ENCODE measurements around the gene VSIG10L. TPM values are rescaled to one million over a fixed set of nuclear protein-coding genes. Genes with fewer than 3 reads are reported as not detected.

VSIG10L gene
- total RNA-seq, 1 experiment from 2014 or later = 3.0 TPM

DNA sequence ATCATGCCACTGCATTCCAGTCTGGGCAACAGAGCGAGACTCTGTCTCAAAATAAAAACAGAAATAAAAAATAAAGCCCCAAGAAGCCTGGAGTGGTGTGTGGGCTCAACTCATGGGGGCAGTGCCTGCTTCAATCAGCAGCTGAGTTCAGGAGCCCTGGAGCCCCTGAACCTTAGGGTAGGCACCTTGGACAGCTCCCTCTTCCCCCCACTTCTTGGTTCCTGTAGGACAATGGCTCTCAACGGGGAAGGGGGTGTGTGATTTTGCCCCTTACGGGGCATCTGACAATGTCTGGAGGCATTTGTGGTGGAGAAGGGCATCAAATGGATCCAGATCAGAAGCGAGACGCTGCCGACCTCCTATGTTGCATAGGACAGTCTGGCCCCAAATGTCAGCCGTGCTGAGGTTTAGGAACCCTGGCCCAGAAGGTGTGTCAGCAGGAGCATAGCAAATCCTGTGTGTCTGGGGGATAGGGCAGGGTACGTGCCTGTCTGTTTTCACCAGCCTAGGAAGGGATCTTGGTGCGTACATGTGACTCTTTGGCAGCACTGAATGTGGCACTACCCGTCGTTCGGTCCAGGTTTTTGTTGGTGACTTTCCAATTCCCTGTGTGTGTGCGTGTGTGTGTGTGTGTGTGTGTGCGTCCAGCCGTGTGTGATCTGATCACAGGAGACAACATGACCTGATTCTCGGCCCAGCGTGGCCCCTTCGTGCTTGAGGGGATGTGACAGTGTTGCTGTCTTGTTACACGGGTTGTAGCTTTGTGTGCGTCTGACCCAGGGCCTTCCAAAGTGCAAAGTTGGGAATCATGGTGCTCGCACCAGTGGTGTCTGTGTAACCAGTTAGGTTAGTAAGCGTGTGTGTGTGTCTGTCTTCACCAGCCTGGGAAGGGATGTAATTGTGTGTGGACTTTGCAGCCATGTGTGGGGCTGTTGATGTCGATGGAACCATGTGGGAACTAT, 23.0 kb downstream of the VSIG10L start:
- no peak overlapping the region for H3K27ac Mint-ChIP-seq (ENCODE audit: unreplicated experiment)
- no TSS peak for BruUV-seq (replicated peaks)
- no peaks in the 10 kb centered on the region for H3K4me1 Mint-ChIP-seq (ENCODE audit: low read depth, unreplicated experiment)

GRCh38 chr19:51317968-51318367, 24.0 kb downstream of the VSIG10L start:
- TF ChIP-seq, protein P1, sequence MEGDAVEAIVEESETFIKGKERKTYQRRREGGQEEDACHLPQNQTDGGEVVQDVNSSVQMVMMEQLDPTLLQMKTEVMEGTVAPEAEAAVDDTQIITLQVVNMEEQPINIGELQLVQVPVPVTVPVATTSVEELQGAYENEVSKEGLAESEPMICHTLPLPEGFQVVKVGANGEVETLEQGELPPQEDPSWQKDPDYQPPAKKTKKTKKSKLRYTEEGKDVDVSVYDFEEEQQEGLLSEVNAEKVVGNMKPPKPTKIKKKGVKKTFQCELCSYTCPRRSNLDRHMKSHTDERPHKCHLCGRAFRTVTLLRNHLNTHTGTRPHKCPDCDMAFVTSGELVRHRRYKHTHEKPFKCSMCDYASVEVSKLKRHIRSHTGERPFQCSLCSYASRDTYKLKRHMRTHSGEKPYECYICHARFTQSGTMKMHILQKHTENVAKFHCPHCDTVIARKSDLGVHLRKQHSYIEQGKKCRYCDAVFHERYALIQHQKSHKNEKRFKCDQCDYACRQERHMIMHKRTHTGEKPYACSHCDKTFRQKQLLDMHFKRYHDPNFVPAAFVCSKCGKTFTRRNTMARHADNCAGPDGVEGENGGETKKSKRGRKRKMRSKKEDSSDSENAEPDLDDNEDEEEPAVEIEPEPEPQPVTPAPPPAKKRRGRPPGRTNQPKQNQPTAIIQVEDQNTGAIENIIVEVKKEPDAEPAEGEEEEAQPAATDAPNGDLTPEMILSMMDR (IDR thresholded peaks at IDR 0.05; ENCODE audit: unreplicated experiment) = no peak
- no TSS peak for BruUV-seq (replicated peaks)
- H3K27me3 Mint-ChIP-seq (ENCODE audit: unreplicated experiment) = peaks cover 73% of the 10 kb centered on the region
- intact Hi-C loops (cut with micrococcal nuclease; ENCODE audit: unreplicated experiment) = no loop called here
- no peaks in the 10 kb centered on the region for H3K4me1 Mint-ChIP-seq (ENCODE audit: low read depth, unreplicated experiment)
- peaks cover 3% of the 10 kb centered on the region for H3K9me3 Mint-ChIP-seq (ENCODE audit: low read depth, unreplicated experiment)
- no peak for DNase-seq
- CTCF ChIA-PET = no interaction called here
- no peak overlapping the region for H3K4me3 Mint-ChIP-seq (ENCODE audit: low read depth, unreplicated experiment)
- no peak overlapping the region for H3K27ac Mint-ChIP-seq (ENCODE audit: unreplicated experiment)
- H3K36me3 Mint-ChIP-seq (ENCODE audit: insufficient read depth, unreplicated experiment) = no peaks in the 10 kb centered on the region

More for the DNA sequence above, 23.0 kb downstream of the VSIG10L start:
- intact Hi-C loops (cut with micrococcal nuclease; ENCODE audit: unreplicated experiment) = no loop called here
- H3K4me3 Mint-ChIP-seq (ENCODE audit: low read depth, unreplicated experiment) = no peak overlapping the region
- CTCF ChIA-PET = no interaction called here
- H3K27me3 Mint-ChIP-seq (ENCODE audit: unreplicated experiment) = peaks cover 73% of the 10 kb centered on the region
- DNase-seq = no peak
- TF ChIP-seq, protein P1 (IDR thresholded peaks at IDR 0.05; ENCODE audit: unreplicated experiment) = no peak
- no peaks in the 10 kb centered on the region for H3K36me3 Mint-ChIP-seq (ENCODE audit: insufficient read depth, unreplicated experiment)
- H3K9me3 Mint-ChIP-seq (ENCODE audit: low read depth, unreplicated experiment) = peaks cover 3% of the 10 kb centered on the region

DNA sequence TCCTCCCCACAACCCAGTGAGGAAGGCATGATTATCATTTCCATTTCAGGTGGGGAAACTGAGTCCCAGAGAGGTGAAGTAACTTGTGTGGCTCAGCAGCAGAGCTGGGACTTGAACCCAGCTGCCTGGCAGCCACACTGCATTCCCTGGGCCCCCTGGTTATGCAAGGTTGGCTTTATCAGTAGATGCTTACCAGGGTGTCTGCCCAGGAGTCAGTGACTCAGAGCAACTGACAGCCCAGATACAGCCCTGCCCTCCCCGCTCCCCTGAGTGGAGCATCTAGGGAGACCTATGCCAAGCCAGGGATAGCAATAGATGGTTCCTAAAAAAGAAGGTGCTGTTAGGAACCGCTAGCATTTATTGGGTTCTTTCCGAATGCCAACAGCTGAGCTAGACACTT, 24.6 kb downstream of the VSIG10L start:
- Mint-ChIP-seq H3K27me3 (ENCODE audit: unreplicated experiment) (peaks cover 73% of the 10 kb centered on the region), H3K4me1 (ENCODE audit: low read depth, unreplicated experiment) (no peaks in the 10 kb centered on the region), H3K4me3 (ENCODE audit: low read depth, unreplicated experiment) (no peak overlapping the region), H3K27ac (ENCODE audit: unreplicated experiment) (no peak overlapping the region), H3K36me3 (ENCODE audit: insufficient read depth, unreplicated experiment) (no peaks in the 10 kb centered on the region), H3K9me3 (ENCODE audit: low read depth, unreplicated experiment) (peaks cover 3% of the 10 kb centered on the region)
- DNase-seq = no peak
- TF ChIP-seq, protein P1 (IDR thresholded peaks at IDR 0.05; ENCODE audit: unreplicated experiment) = no peak
- CTCF ChIA-PET = interaction anchor here (0.5 to 1.0 kb wide), 2 partner anchors 10 to 36 kb away, joined by 3 read pairs; no protein-coding TSS in a partner anchor
- intact Hi-C loops (cut with micrococcal nuclease; ENCODE audit: unreplicated experiment) = no loop called here
- no TSS peak for BruUV-seq (replicated peaks)

GRCh38 chr19:51316688-51317087, 25.3 kb downstream of the VSIG10L start:
- Mint-ChIP-seq H3K9me3 (ENCODE audit: low read depth, unreplicated experiment) (peaks cover 3% of the 10 kb centered on the region), H3K36me3 (ENCODE audit: insufficient read depth, unreplicated experiment) (no peaks in the 10 kb centered on the region), H3K27ac (ENCODE audit: unreplicated experiment) (no peak overlapping the region), H3K27me3 (ENCODE audit: unreplicated experiment) (peaks cover 73% of the 10 kb centered on the region), H3K4me1 (ENCODE audit: low read depth, unreplicated experiment) (no peaks in the 10 kb centered on the region), H3K4me3 (ENCODE audit: low read depth, unreplicated experiment) (no peak overlapping the region)
- intact Hi-C loops (cut with micrococcal nuclease; ENCODE audit: unreplicated experiment) = no loop called here
- TF ChIP-seq, protein P1 (IDR thresholded peaks at IDR 0.05; ENCODE audit: unreplicated experiment) = no peak
- no peak for DNase-seq
- no TSS peak for BruUV-seq (replicated peaks)
- CTCF ChIA-PET = interaction anchor here (1.0 kb wide), 1 partner anchor 11 kb away, joined by 3 read pairs; no protein-coding TSS in a partner anchor

Data from Calu3 (cell line).